Activated CD4-positive, alpha-beta T cell treated with anti-CD3 and anti-CD28 coated beads, Interleukin-2, amount 10 ng/mL, durations not matched to agents 7 days and 5 days (primary cell): ENCODE data around the gene CCR7. TPM values are rescaled to one million over a fixed set of nuclear protein-coding genes. Genes with fewer than 3 reads are reported as not detected.

Source experiments
- CTCF ChIA-PET: fragments of 350-600 bp; sonication (Branson Sonifier 250); formaldehyde crosslinking; loops from one replicate; lab custom pipeline; 2021; ENCODE audit warnings: antibody characterized with exemption; lab: Charles Lee
- POLR2A ChIA-PET: fragments of 350-600 bp; sonication (Branson Sonifier 250); formaldehyde crosslinking; loops from one replicate; lab custom pipeline; 2021; ENCODE audit warnings: antibody characterized with exemption; lab: Charles Lee
- DNase-seq: peaks from one replicate; pipeline ENCODE4 v3.0.0-alpha.2; 2020
- H3K27ac Mint-ChIP-seq: one replicate; pipeline ENCODE4 v1.8.0; 2021; ENCODE audit warnings: mild to moderate bottlenecking, moderate library complexity, mixed read lengths
- H3K27me3 Mint-ChIP-seq: one replicate; pipeline ENCODE4 v1.8.0; 2021; ENCODE audit warnings: mixed read lengths
- H3K36me3 Mint-ChIP-seq: one replicate; pipeline ENCODE4 v1.8.0; 2021; ENCODE audit warnings: low read depth, mixed read lengths
- H3K4me1 Mint-ChIP-seq: one replicate; pipeline ENCODE4 v1.8.0; 2021; ENCODE audit warnings: mixed read lengths
- H3K4me3 Mint-ChIP-seq: one replicate; pipeline ENCODE4 v1.8.0; 2021; ENCODE audit warnings: mild to moderate bottlenecking, moderate library complexity, mixed read lengths
- H3K9me3 Mint-ChIP-seq: one replicate; pipeline ENCODE4 v1.8.0; 2021; ENCODE audit warnings: mixed read lengths
- total RNA-seq, 2 experiments: library from RNA; stranded (reverse); gene quantifications; one replicate each; pipeline ENCODE4 v1.2.3, GENCODE V29; 2021

Gene CCR7
- total RNA-seq, 2 experiments from 2014 or later = 281 to 323 TPM

DNA sequence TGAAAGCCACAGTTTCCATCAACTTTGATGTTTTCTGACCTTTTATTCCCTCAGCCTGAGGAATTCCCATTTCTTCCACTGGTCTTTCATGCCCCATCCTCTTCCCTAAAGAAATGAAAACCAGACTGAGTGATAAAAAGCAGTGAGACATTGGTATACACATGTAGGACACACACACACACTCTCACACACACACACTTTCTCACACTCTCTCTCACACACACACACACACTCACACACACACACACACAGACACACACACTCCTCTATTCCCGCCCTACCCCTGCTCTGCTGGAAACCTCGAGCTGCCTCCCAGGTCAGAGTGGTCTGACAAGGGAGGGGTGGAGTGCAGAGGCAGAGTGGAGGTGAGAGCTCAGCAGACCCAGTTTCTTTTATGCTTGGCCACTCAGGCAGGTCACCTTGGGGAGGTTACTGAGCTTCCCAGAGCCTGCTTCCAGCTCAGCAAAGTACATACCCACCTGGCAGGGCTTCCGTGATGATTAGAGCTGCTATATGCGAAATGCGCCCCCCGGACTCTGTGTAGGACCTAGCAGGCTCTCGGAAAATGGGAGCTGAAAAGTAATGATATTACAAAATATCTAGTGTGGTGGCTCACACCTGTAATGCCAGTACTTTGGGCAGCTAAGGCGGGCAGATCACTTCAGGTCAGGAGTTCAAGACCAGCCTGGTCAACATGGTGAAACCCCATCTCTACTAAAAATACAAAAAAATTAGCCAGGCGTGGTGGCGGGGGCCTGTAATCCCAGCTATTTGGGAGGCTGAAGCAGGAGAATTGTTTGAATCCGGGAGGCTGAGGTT, 30.7 kb downstream of the CCR7 start:
- no peak for DNase-seq
- Mint-ChIP-seq H3K27me3 (peaks cover 2% of the 10 kb centered on the region), H3K9me3 (no peaks in the 10 kb centered on the region), H3K4me1 (peaks cover 96% of the 10 kb centered on the region), H3K4me3 (no peak overlapping the region), H3K27ac (peak overlapping the region; percentile 90), H3K36me3 (peaks cover 6% of the 10 kb centered on the region)
- ChIA-PET CTCF (interaction anchor here (0.8 to 21.2 kb wide), 22 partner anchors 9 to 780 kb away, joined by 3 to 317 read pairs (median 8); partner anchors contain the start of genes GJD3 and TOP2A), POLR2A (interaction anchor here (0.6 to 2.2 kb wide), 4 partner anchors 17 to 117 kb away, joined by 3 to 5 read pairs (median 3); partner anchors contain the start of gene TOP2A)

- peak overlapping the region; percentile 90 for H3K27ac Mint-ChIP-seq
- H3K36me3 Mint-ChIP-seq = peaks cover 6% of the 10 kb centered on the region
- peaks cover 96% of the 10 kb centered on the region for H3K4me1 Mint-ChIP-seq
- H3K4me3 Mint-ChIP-seq = peak overlapping the region; percentile 45
- peaks cover 2% of the 10 kb centered on the region for H3K27me3 Mint-ChIP-seq
- DNase-seq = no peak
- H3K9me3 Mint-ChIP-seq = no peaks in the 10 kb centered on the region
- CTCF ChIA-PET = interaction anchor here (0.7 to 21.2 kb wide), 36 partner anchors 9 to 212 kb away, joined by 3 to 317 read pairs (median 6); partner anchors contain the start of genes GJD3, IGFBP4 and TOP2A
- POLR2A ChIA-PET = interaction anchor here (0.6 to 2.2 kb wide), 8 partner anchors 17 to 250 kb away, joined by 3 to 9 read pairs (median 3); partner anchors contain the start of gene TOP2A
Measured at GRCh38 chr17:40533896-40534295, 31.4 kb downstream of the CCR7 start.

GRCh38 chr17:40532520-40533253, 32.6 kb downstream of the CCR7 start:
- peaks cover 2% of the 10 kb centered on the region for H3K27me3 Mint-ChIP-seq
- DNase-seq = no peak
- ChIA-PET POLR2A (interaction anchor here (0.6 to 2.2 kb wide), 9 partner anchors 15 to 173 kb away, joined by 3 to 9 read pairs (median 3); partner anchors contain the start of gene TOP2A), CTCF (interaction anchor here (0.5 to 21.2 kb wide), 49 partner anchors 8 to 211 kb away, joined by 3 to 317 read pairs (median 6); partner anchors contain the start of genes GJD3, IGFBP4 and TOP2A)
- H3K36me3 Mint-ChIP-seq = peaks cover 8% of the 10 kb centered on the region
- peak overlapping the region; percentile 90 for H3K27ac Mint-ChIP-seq
- H3K9me3 Mint-ChIP-seq = no peaks in the 10 kb centered on the region
- H3K4me1 Mint-ChIP-seq = peaks cover 97% of the 10 kb centered on the region
- no peak overlapping the region for H3K4me3 Mint-ChIP-seq

GRCh38 chr17:40531051-40531991, 34.0 kb downstream of the CCR7 start:
- DNase-seq = peak; percentile 59
- Mint-ChIP-seq H3K27me3 (peaks cover 2% of the 10 kb centered on the region), H3K4me3 (peak overlapping the region; percentile 11), H3K36me3 (peaks cover 16% of the 10 kb centered on the region), H3K4me1 (peaks cover 88% of the 10 kb centered on the region), H3K27ac (peak overlapping the region; percentile 90), H3K9me3 (no peaks in the 10 kb centered on the region)
- POLR2A ChIA-PET = interaction anchor here (0.6 to 1.4 kb wide), 7 partner anchors 12 to 113 kb away, joined by 3 to 5 read pairs (median 3); partner anchors contain the start of gene TOP2A
- CTCF ChIA-PET = interaction anchor here (0.9 to 21.2 kb wide), 20 partner anchors 10 to 168 kb away, joined by 3 to 317 read pairs (median 6); partner anchors contain the start of genes GJD3 and TOP2A

- no peak overlapping the region for H3K4me3 Mint-ChIP-seq
- H3K4me1 Mint-ChIP-seq = peaks cover 83% of the 10 kb centered on the region
- POLR2A ChIA-PET = interaction anchor here (1.1 to 1.3 kb wide), 2 partner anchors 14 to 50 kb away, joined by 3 to 4 read pairs; no protein-coding TSS in a partner anchor
- H3K27me3 Mint-ChIP-seq = peaks cover 2% of the 10 kb centered on the region
- DNase-seq = no peak
- H3K27ac Mint-ChIP-seq = peak overlapping the region; percentile 90
- CTCF ChIA-PET = interaction anchor here (0.5 to 7.3 kb wide), 9 partner anchors 10 to 116 kb away, joined by 3 to 73 read pairs (median 18); partner anchors contain the start of gene TOP2A
- peaks cover 3% of the 10 kb centered on the region for H3K9me3 Mint-ChIP-seq
- H3K36me3 Mint-ChIP-seq = peaks cover 24% of the 10 kb centered on the region
Measured at GRCh38 chr17:40530531-40530994, 34.7 kb downstream of the CCR7 start.

GRCh38 chr17:40529991-40530390, 35.3 kb downstream of the CCR7 start:
- Mint-ChIP-seq H3K36me3 (peaks cover 29% of the 10 kb centered on the region), H3K4me1 (peaks cover 82% of the 10 kb centered on the region), H3K27ac (peak overlapping the region; percentile 90), H3K4me3 (no peak overlapping the region), H3K27me3 (peaks cover 2% of the 10 kb centered on the region), H3K9me3 (peaks cover 8% of the 10 kb centered on the region)
- POLR2A ChIA-PET = interaction anchor here (1.1 kb wide), 1 partner anchor 13 kb away, joined by 3 read pairs; no protein-coding TSS in a partner anchor
- CTCF ChIA-PET = interaction anchor here (0.5 to 7.3 kb wide), 6 partner anchors 16 to 116 kb away, joined by 3 to 73 read pairs (median 13); partner anchors contain the start of gene TOP2A
- DNase-seq = no peak

- Mint-ChIP-seq H3K27ac (peak overlapping the region; percentile 79), H3K4me3 (no peak overlapping the region), H3K27me3 (peaks cover 2% of the 10 kb centered on the region), H3K36me3 (peaks cover 41% of the 10 kb centered on the region), H3K4me1 (peaks cover 81% of the 10 kb centered on the region), H3K9me3 (peaks cover 19% of the 10 kb centered on the region)
- CTCF ChIA-PET = interaction anchor here (0.6 to 1.5 kb wide), 10 partner anchors 9 to 299 kb away, joined by 3 to 6 read pairs (median 3); no protein-coding TSS in a partner anchor
- DNase-seq = no peak
- POLR2A ChIA-PET = interaction anchor here (0.6 kb wide), 1 partner anchor 9 kb away, joined by 4 read pairs; no protein-coding TSS in a partner anchor
Measured at GRCh38 chr17:40528692-40529417, 36.4 kb downstream of the CCR7 start.

DNA sequence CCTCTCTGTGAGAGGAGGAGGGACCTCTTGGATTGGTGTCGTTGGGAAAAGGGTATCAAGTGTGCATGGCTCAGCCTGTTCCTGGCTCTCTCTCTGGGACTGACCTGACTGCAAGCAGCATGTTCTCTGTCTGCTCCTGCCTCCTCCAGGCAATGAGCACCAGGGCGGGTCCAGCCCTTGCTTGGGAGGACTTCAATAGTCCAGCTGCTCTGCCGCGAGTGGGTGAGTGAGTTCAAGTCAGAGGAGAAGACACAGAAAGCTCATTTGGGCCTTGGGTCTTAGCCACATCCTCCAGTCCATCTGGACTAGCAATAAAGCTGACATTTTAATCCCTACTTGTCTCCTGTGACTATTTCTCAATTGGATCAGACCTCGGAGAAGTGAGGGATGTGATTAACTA, 38.6 kb downstream of the CCR7 start:
- ChIA-PET POLR2A (interaction anchor here (0.8 kb wide), 1 partner anchor 10 kb away, joined by 3 read pairs; no protein-coding TSS in a partner anchor), CTCF (interaction anchor here (1.2 to 1.3 kb wide), 2 partner anchors 92 to 131 kb away, joined by 3 to 4 read pairs; no protein-coding TSS in a partner anchor)
- H3K9me3 Mint-ChIP-seq = peaks cover 30% of the 10 kb centered on the region
- no peaks in the 10 kb centered on the region for H3K27me3 Mint-ChIP-seq
- no peak for DNase-seq
- no peak overlapping the region for H3K4me3 Mint-ChIP-seq
- peaks cover 77% of the 10 kb centered on the region for H3K4me1 Mint-ChIP-seq
- peaks cover 62% of the 10 kb centered on the region for H3K36me3 Mint-ChIP-seq
- H3K27ac Mint-ChIP-seq = no peak overlapping the region

DNA sequence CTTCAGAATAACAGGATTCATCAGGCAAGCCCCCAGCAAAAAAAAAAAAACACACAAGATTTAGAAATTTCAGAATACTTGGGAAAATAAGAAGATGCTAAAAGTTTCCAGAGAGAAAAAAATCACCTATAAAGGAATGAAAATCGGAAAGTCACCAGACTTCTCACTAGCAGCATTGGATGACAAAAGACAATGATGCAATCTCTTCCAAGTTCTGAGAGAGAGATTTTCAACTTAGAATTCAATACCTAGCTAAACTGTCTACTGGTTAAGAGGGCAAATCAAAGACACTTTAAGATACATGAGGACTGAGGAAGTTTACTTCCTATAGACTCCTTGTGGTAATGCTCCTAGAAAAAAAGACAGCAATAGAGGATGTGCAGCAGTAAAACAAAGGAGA, 40.0 kb downstream of the CCR7 start:
- no peak for DNase-seq
- POLR2A ChIA-PET = no interaction called here
- H3K9me3 Mint-ChIP-seq = peaks cover 32% of the 10 kb centered on the region
- H3K4me3 Mint-ChIP-seq = no peak overlapping the region
- CTCF ChIA-PET = interaction anchor here (0.6 to 1.4 kb wide), 5 partner anchors 8 to 957 kb away, joined by 3 to 6 read pairs (median 3); no protein-coding TSS in a partner anchor
- H3K27ac Mint-ChIP-seq = no peak overlapping the region
- H3K36me3 Mint-ChIP-seq = peaks cover 67% of the 10 kb centered on the region
- no peaks in the 10 kb centered on the region for H3K27me3 Mint-ChIP-seq
- peaks cover 75% of the 10 kb centered on the region for H3K4me1 Mint-ChIP-seq

DNA sequence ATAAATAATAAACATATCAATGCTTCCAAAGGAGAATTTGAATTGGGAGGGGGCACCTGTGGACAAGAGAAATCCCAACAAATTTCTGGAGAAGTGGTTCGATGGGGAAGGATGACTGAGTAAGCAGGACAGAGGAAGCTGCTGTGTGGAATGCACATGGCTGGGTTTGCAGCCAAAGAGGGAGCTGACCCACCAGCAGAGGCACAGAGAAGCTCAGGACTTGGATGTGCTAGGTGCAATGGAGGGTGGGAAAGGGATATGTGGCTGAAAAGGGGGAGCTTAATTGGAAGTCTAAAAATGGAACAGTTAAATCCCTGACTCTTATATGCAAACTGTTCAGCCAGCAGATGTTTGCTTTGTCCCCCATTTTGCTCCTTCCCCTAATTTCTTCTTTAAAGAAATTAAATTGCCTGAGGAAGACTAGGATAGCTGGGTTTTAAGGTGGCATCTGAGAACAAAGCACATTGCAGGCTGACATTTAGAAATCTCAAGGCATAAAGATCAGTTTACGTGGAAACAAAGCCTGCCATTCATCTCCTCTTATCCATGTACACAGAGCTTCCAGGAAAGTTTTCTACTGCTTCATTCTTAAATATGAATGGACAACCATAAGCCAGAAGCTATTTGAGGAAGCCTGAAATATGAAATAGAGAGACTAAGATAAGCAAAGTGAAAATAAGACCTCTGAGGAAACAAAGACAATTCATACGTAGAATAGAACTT, 40.9 kb downstream of the CCR7 start:
- Mint-ChIP-seq H3K27me3 (no peaks in the 10 kb centered on the region), H3K4me3 (no peak overlapping the region), H3K4me1 (peaks cover 74% of the 10 kb centered on the region), H3K27ac (no peak overlapping the region), H3K36me3 (peaks cover 66% of the 10 kb centered on the region), H3K9me3 (peaks cover 32% of the 10 kb centered on the region)
- no peak for DNase-seq
- ChIA-PET CTCF (interaction anchor here (1.4 kb wide), 1 partner anchor 9 kb away, joined by 6 read pairs; no protein-coding TSS in a partner anchor), POLR2A (no interaction called here)
